HCT116 (cell line): ENCODE measurements around the gene BICRA. TPM values are rescaled to one million over a fixed set of nuclear protein-coding genes. Genes with fewer than 3 reads are reported as not detected.

Experiments
- ATAC-seq: fragments of 200-7000 bp; cut with Tn5 transposase; 2 replicates; pipeline ENCODE4 v1.9.1; 2020; ENCODE audit warnings: mild to moderate bottlenecking, moderate library complexity
- BruUV-seq: library from RNA; stranded (reverse); fragments of 400-500 nt; replicated peaks from 2 replicates; lab custom pipeline; 2021; lab: Mats Ljungman, UMichigan
- CTCF ChIA-PET: fragments of 300-600 bp; sonication (Branson Sonifier 250); formaldehyde crosslinking; loops from one replicate; lab custom pipeline; 2021; ENCODE audit warnings: antibody characterized with exemption; lab: Charles Lee
- POLR2A ChIA-PET: fragments of 300-600, 350-600 bp; sonication (Branson Sonifier 250); formaldehyde crosslinking; loops from one replicate; lab custom pipeline; 2021; ENCODE audit warnings: antibody characterized with exemption; lab: Charles Lee
- RAD21 ChIA-PET, 2 experiments: fragments of 300-600 bp; sonication (Branson Sonifier 250); formaldehyde crosslinking; loops; one replicate each; lab custom pipeline; 2023; ENCODE audit warnings: low total read pairs in 2 of 2; ENCODE audit not compliant: uncharacterized antibody in 2 of 2, unreplicated experiment in 2 of 2, low non-redundant PET in 1 of 2; lab: Charles Lee
- DNase-seq: peaks from one replicate; pipeline ENCODE4 v3.0.0-alpha.2; 2010; ENCODE audit warnings: low read depth, low spot score
- H2AFZ ChIP-seq: fragments of 200-600 bp; shearing (Covaris generic), sonication (generic); 2 replicates; pipeline ENCODE4 v1.6.1; 2017; ENCODE audit warnings: low read depth, mixed run types, mixed read lengths, antibody characterized with exemption, low read length; ENCODE audit not compliant: poor library complexity, severe bottlenecking
- H3K27ac ChIP-seq: 2 replicates; pipeline ENCODE4 v1.5.1; 2012; ENCODE audit warnings: low read depth, low read length
- H3K27me3 ChIP-seq: fragments of 200-600 bp; sonication (generic); 2 replicates; pipeline ENCODE4 v1.6.1; 2016; ENCODE audit warnings: mixed run types, low read length, mixed read lengths; ENCODE audit not compliant: insufficient read depth
- H3K36me3 ChIP-seq, 2 experiments: fragments of 200-500 bp in 1 of 2; fragments of 200-600 bp in 1 of 2; sonication (Bioruptor generic) in 1 of 2; sonication (generic) in 1 of 2; 2 replicates each; pipeline versions ENCODE4 v1.5.1 to v1.6.1; 2014 to 2016; ENCODE audit warnings: low read length in 2 of 2, inconsistent platforms in 1 of 2, mixed read lengths in 1 of 2, mixed run types in 1 of 2; ENCODE audit not compliant: insufficient read depth in 2 of 2, control insufficient read depth in 1 of 2
- H3K4me1 ChIP-seq, 2 experiments: fragments of 200-600 bp in 1 of 2; sonication (generic) in 1 of 2; 2 replicates each; pipeline versions ENCODE4 v1.5.1 to v1.6.1; 2012 to 2017; ENCODE audit warnings: low read length in 2 of 2, inconsistent platforms in 1 of 2, mild to moderate bottlenecking in 1 of 2, mixed read lengths in 1 of 2, mixed run types in 1 of 2, moderate library complexity in 1 of 2; ENCODE audit not compliant: insufficient read depth in 2 of 2, control insufficient read depth in 1 of 2
- H3K4me2 ChIP-seq: fragments of 200-600 bp; sonication (generic); 2 replicates; pipeline ENCODE4 v1.6.1; 2017; ENCODE audit warnings: mixed run types, low read length, mixed read lengths
- H3K4me3 ChIP-seq, 2 experiments: fragments of 200-600 bp in 1 of 2; sonication (generic) in 1 of 2; replicated peaks in 1 of 2; 2 replicates each; pipeline ENCODE4 v1.5.1; 2011 to 2016; ENCODE audit warnings: low read length in 2 of 2, control low read depth in 1 of 2, low read depth in 1 of 2, mild to moderate bottlenecking in 1 of 2, mixed read lengths in 1 of 2, mixed run types in 1 of 2
- H3K79me2 ChIP-seq: fragments of 200-600 bp; sonication (generic); 2 replicates; pipeline ENCODE4 v1.6.1; 2017; ENCODE audit warnings: mild to moderate bottlenecking, mixed run types, low read length, moderate library complexity, mixed read lengths; ENCODE audit not compliant: insufficient read depth
- H3K9ac ChIP-seq: fragments of 200-600 bp; sonication (generic); 2 replicates; pipeline ENCODE4 v1.6.1; 2016; ENCODE audit warnings: low read length, mixed read lengths
- H3K9me2 ChIP-seq: fragments of 200-600 bp; sonication (generic), shearing (Covaris generic); 2 replicates; pipeline ENCODE4 v1.6.1; 2017; ENCODE audit warnings: mixed run types, mild to moderate bottlenecking, moderate library complexity; ENCODE audit not compliant: insufficient read depth
- H3K9me3 ChIP-seq, 2 experiments: fragments of 200-500 bp in 1 of 2; fragments of 200-600 bp in 1 of 2; sonication (Bioruptor generic) in 1 of 2; sonication (generic) in 1 of 2; 2 replicates each; pipeline ENCODE4 v1.6.1; 2014 to 2017; ENCODE audit warnings: low read length in 2 of 2, mixed read lengths in 2 of 2, inconsistent platforms in 1 of 2, low read depth in 1 of 2, mild to moderate bottlenecking in 1 of 2, mixed run types in 1 of 2, moderate library complexity in 1 of 2; ENCODE audit not compliant: control insufficient read depth in 1 of 2, insufficient read depth in 1 of 2
- H4K20me1 ChIP-seq: fragments of 200-600 bp; sonication (generic), shearing (Covaris generic); 2 replicates; pipeline ENCODE4 v1.6.1; 2017; ENCODE audit warnings: mixed run types, mild to moderate bottlenecking, moderate library complexity; ENCODE audit not compliant: insufficient read depth
- ATF3 ChIP-seq: IDR thresholded peaks from 2 replicates; pipeline ENCODE4 v1.6.1; 2012
- CBX3 ChIP-seq: IDR thresholded peaks from 2 replicates; pipeline ENCODE4 v1.6.1; 2012; ENCODE audit warnings: low read depth
- CEBPB ChIP-seq: IDR thresholded peaks from 2 replicates; pipeline ENCODE4 v1.6.1; 2012; ENCODE audit warnings: low read depth
- EGR1 ChIP-seq: IDR thresholded peaks from 2 replicates; pipeline ENCODE4 v1.6.1; 2012; ENCODE audit warnings: low read depth
- ELF1 ChIP-seq: IDR thresholded peaks from 2 replicates; pipeline ENCODE4 v1.6.1; 2012; ENCODE audit warnings: low read depth, borderline replicate concordance
- EZH2 ChIP-seq: fragments of 200-600 bp; sonication (generic); IDR thresholded peaks from 2 replicates; pipeline ENCODE4 v1.6.1; 2017; ENCODE audit warnings: antibody characterized with exemption, mixed run types
- EZH2phosphoT487 ChIP-seq: fragments of 200-600 bp; IDR thresholded peaks from 2 replicates; pipeline ENCODE4 v1.6.1; 2018; ENCODE audit warnings: antibody characterized with exemption, borderline replicate concordance
- FOSL1 ChIP-seq: IDR thresholded peaks from 2 replicates; pipeline ENCODE4 v1.6.1; 2012; ENCODE audit warnings: low read depth
- JUND ChIP-seq: IDR thresholded peaks from 2 replicates; pipeline ENCODE4 v1.6.1; 2012
- POLR2A ChIP-seq: IDR thresholded peaks from 2 replicates; pipeline ENCODE4 v1.7.0; 2011; ENCODE audit warnings: borderline replicate concordance; ENCODE audit not compliant: insufficient read depth, insufficient read length; ENCODE audit errors: extremely low read depth
- REST ChIP-seq: IDR thresholded peaks from 2 replicates; pipeline ENCODE4 v1.6.1; 2012; ENCODE audit warnings: low read depth
- SP1 ChIP-seq: IDR thresholded peaks from 2 replicates; pipeline ENCODE4 v1.6.1; 2012; ENCODE audit warnings: low read depth
- TCF7L2 ChIP-seq: IDR thresholded peaks from 2 replicates; pipeline ENCODE4 v1.7.0; 2011; ENCODE audit warnings: borderline replicate concordance, inconsistent platforms; ENCODE audit not compliant: insufficient read depth, insufficient read length; ENCODE audit errors: extremely low read depth
- ZBTB33 ChIP-seq: IDR thresholded peaks from 2 replicates; pipeline ENCODE4 v1.6.1; 2011; ENCODE audit warnings: mild to moderate bottlenecking, low read length, moderate library complexity; ENCODE audit not compliant: insufficient replicate concordance; ENCODE audit errors: extremely low read depth
- ZNF274 ChIP-seq: fragments of 200-500 bp; sonication (Bioruptor generic); IDR thresholded peaks from 2 replicates; pipeline ENCODE4 v1.6.1; 2014; ENCODE audit warnings: mild to moderate bottlenecking, low read depth, low read length, inconsistent platforms
- intact Hi-C: fragments of 100-400 bp; cut with micrococcal nuclease; formaldehyde crosslinking; loops from 2 replicates; pipeline ENCODE4 v1.10.0; 2022
- total RNA-seq: library from RNA; stranded (reverse); gene quantifications from one replicate; pipeline ENCODE4 v1.2.1, GENCODE V29; 2021; ENCODE audit not compliant: unreplicated experiment

BICRA gene
- total RNA-seq, 1 experiment from 2014 or later: 11.3 TPM

- TF ChIP-seq ATF3 (no peak), EGR1 (no peak), EZH2phosphoT487 (no peak), ELF1 (no peak), ZNF274 (no peak), SP1 (no peak), POLR2A (no peak), TCF7L2 (no peak), CEBPB (no peak), ZBTB33 (no peak), REST (no peak), CBX3 (no peak), EZH2 (no peak), JUND (no peak), FOSL1 (no peak)
- no peak overlapping the region for H3K4me3 ChIP-seq
- no peaks in the 10 kb centered on the region for H3K36me3 ChIP-seq
- no peaks in the 10 kb centered on the region for H3K9me2 ChIP-seq
- ATAC-seq: no peak
- H3K9ac ChIP-seq: no peak overlapping the region
- ChIA-PET CTCF (no interaction called here), POLR2A (no interaction called here), RAD21 (no interaction called here)
- no peak overlapping the region for H3K27ac ChIP-seq
- no peak overlapping the region for H2AFZ ChIP-seq
- intact Hi-C loops: no loop called here
- no peak overlapping the region for H3K4me2 ChIP-seq
- DNase-seq: no peak
- no peaks in the 10 kb centered on the region for H3K9me3 ChIP-seq
- no peaks in the 10 kb centered on the region for H3K27me3 ChIP-seq
- BruUV-seq: no TSS peak
- H4K20me1 ChIP-seq: no peaks in the 10 kb centered on the region
- no peaks in the 10 kb centered on the region for H3K4me1 ChIP-seq
- no peaks in the 10 kb centered on the region for H3K79me2 ChIP-seq
Measured at GRCh38 chr19:47569331-47569730, 39.6 kb upstream of the BICRA start.
